Thyroid gland (tissue), 4 donors: ENCODE measurements around the gene LRIG1. TPM values are rescaled to one million over a fixed set of nuclear protein-coding genes. Genes with fewer than 3 reads are reported as not detected.

Experiments used
- DNase-seq, 2 donors: peaks; one replicate each; pipeline ENCODE4 v3.0.0-alpha.2; 2019
- H3K27ac ChIP-seq, 3 donors: fragments of 200-600 bp; sonication (generic); 1 replicate in 2 of 3; 2 replicates in 1 of 3; pipeline ENCODE4 v1.5.1; 2016 to 2019; ENCODE audit warnings: mild to moderate bottlenecking in 1 of 3, moderate library complexity in 1 of 3
- H3K27me3 ChIP-seq: fragments of 200-600 bp; sonication (generic); one replicate; pipeline ENCODE4 v1.5.1; 2019
- H3K36me3 ChIP-seq, 2 donors: fragments of 200-600 bp; sonication (generic); one replicate each; pipeline ENCODE4 v1.5.1; 2016 to 2019
- H3K4me1 ChIP-seq, 2 donors: fragments of 200-600 bp; sonication (generic); one replicate each; pipeline ENCODE4 v1.5.1; 2017 to 2019
- H3K4me3 ChIP-seq, 3 donors: fragments of 200-600 bp; sonication (generic); replicated peaks in 1 of 3; 1 replicate in 2 of 3; 2 replicates in 1 of 3; pipeline ENCODE4 v1.5.1; 2016; ENCODE audit warnings: mild to moderate bottlenecking in 1 of 3
- H3K9me3 ChIP-seq: fragments of 200-600 bp; sonication (generic); one replicate; pipeline ENCODE4 v1.5.1; 2017
- CTCF ChIP-seq, 6 experiments: fragments of 200-600 bp in 3 of 6; fragments of 450-650 bp in 3 of 6; sonication (generic) in 3 of 6; IDR thresholded peaks; one replicate each; pipeline ENCODE4 v1.5.1; 2016 to 2019; ENCODE audit warnings: antibody characterized with exemption in 6 of 6, mild to moderate bottlenecking in 2 of 6, inconsistent platforms in 1 of 6, moderate library complexity in 1 of 6
- POLR2A ChIP-seq, 2 donors: fragments of 450-650 bp; IDR thresholded peaks; one replicate each; pipeline ENCODE4 v1.6.1; 2017; ENCODE audit warnings: antibody characterized with exemption in 2 of 2, mild to moderate bottlenecking in 2 of 2, moderate library complexity in 1 of 2
- WGBS, 2 donors: methylation state at CpG; one replicate each; pipeline ENCODE4 v1.1.5; 2017; 5-methylcytosine and 5-hydroxymethylcytosine counted together
- intact Hi-C: fragments of 100-400 bp; cut with DNase I; formaldehyde crosslinking; loops from one replicate; pipeline ENCODE4 v1.15.1; 2023
- total RNA-seq, 4 donors: library from RNA; depleted of rRNA; stranded (reverse); fragments of >200 nt; gene quantifications; one replicate each; pipeline ENCODE4 v1.2.3, GENCODE V29; 2016

The LRIG1 gene
- total RNA-seq, 4 donors from 2014 or later = 45.8 to 69.7 (median 61.7) TPM

DNA sequence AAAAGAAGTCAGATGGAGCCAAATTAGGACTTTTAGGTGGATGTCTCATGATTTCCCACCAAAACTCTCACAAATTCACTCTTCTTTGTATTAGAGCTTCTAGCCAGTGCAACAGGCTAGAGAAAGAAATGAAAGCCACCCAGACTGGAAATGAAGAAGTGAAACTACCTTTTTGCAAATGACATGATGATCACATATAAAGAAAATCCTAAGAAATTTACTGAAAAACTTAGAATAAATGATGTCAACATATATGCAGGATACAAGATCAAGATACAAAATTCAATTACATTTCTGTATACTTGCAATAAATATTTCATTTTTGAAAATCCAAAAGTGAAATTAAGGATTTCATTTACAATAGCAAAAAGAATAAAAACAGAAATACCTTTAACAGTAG is 110.8 kb downstream of the LRIG1 start:
- Histone ChIP-seq H3K36me3 (peaks cover 6 to 7% of the 10 kb centered on the region in 2 donors), H3K9me3 (no peaks in the 10 kb centered on the region), H3K4me3 (no peak overlapping the region), H3K27me3 (no peaks in the 10 kb centered on the region), H3K4me1 (peaks cover 13 to 26% of the 10 kb centered on the region in 2 donors), H3K27ac (no peak overlapping the region)
- DNase-seq = no peak
- TF ChIP-seq CTCF (IDR thresholded peaks at IDR 0.05) = no peak
- TF ChIP-seq POLR2A (IDR thresholded peaks at IDR 0.05) = no peak
- intact Hi-C loops = no loop called here

GRCh38 chr3:66386925-66387650 is 113.7 kb downstream of the LRIG1 start:
- intact Hi-C loops = no loop called here
- peaks cover 10 to 11% of the 10 kb centered on the region in 2 donors for H3K4me1 ChIP-seq
- H3K4me3 ChIP-seq = no peak overlapping the region
- no peaks in the 10 kb centered on the region for H3K9me3 ChIP-seq
- H3K36me3 ChIP-seq = peaks cover 33 to 36% of the 10 kb centered on the region in 2 donors
- no peak for DNase-seq
- WGBS, 2 donors = 77 to 88% methylated on average over 6 to 7 of the region's 7 CpGs
- H3K27me3 ChIP-seq = no peaks in the 10 kb centered on the region
- TF ChIP-seq POLR2A (IDR thresholded peaks at IDR 0.05) (no peak), CTCF (IDR thresholded peaks at IDR 0.05) (no peak)
- H3K27ac ChIP-seq = no peak overlapping the region

- Histone ChIP-seq H3K36me3 (peaks cover 42 to 45% of the 10 kb centered on the region in 2 donors), H3K4me1 (peaks cover 10 to 11% of the 10 kb centered on the region in 2 donors), H3K9me3 (no peaks in the 10 kb centered on the region), H3K27me3 (no peaks in the 10 kb centered on the region), H3K4me3 (no peak overlapping the region), H3K27ac (no peak overlapping the region)
- TF ChIP-seq POLR2A (IDR thresholded peaks at IDR 0.05) = no peak
- intact Hi-C loops = no loop called here
- DNase-seq = peak in 1 of 2 donors; percentile 29
- WGBS, 2 donors = 87% methylated on average over 10 to 12 of the region's 12 CpGs
These were observed 114.6 kb downstream of the LRIG1 start for GRCh38 chr3:66386011-66386924.

DNA sequence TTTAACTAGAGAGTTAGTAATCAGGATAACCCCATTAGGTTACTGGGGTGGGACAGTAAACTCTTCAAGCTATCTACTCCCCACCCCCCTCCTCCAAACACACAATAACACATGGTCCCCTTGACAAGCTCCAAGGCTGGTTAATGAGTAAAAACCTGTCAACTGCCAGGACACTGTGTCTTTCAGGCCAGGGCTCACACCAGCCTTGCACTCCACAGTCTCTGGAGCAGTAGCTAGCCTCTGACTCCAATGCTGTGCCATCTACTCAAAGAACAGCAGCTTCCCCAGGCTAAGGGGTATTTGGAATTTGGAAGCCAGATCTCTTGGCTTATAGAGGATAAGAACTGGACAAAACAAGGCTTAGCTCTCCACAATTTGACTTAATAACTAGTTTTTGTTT is 115.8 kb downstream of the LRIG1 start:
- no peaks in the 10 kb centered on the region for H3K9me3 ChIP-seq
- H3K36me3 ChIP-seq = peaks cover 54 to 57% of the 10 kb centered on the region in 2 donors
- TF ChIP-seq CTCF (IDR thresholded peaks at IDR 0.05) (no peak), POLR2A (IDR thresholded peaks at IDR 0.05) (no peak)
- H3K27ac ChIP-seq = no peak overlapping the region
- H3K27me3 ChIP-seq = no peaks in the 10 kb centered on the region
- DNase-seq = no peak
- H3K4me1 ChIP-seq = peaks cover 10 to 11% of the 10 kb centered on the region in 2 donors
- intact Hi-C loops = no loop called here
- H3K4me3 ChIP-seq = no peak overlapping the region

DNA sequence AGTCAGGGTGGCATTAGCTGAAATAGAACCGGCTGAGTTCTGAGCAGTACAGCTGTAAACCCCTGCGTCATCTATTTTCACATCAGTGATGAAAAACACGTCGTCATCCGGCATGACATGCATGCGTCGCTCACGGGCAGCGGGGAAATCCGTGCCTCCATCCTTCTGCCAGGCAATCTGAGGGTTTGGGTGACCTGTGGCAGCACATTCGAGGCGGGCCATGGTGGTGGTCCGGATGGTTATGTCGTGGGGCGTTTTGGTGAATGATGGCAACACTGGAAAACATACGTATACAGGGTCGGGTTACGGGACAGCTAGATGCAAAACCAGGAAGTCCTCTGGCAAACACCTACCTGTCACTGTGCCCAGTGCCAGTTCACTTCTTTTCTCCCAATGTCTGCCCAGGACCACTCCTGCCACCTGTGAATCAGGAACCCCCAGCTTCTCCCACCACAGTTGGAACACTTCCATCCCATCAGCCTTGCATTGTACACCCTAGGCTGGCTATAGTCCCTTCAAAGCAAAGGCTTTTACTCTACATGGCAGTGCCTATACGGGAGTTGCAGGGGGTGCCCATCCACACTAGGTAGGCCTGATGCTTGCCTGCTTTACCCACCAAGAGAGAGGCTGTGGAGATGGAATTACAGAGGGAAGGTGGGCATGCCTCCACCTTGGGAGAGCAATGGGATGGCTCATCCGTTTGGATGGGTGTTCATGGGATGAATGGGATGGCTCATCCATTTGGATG is 116.7 kb downstream of the LRIG1 start:
- no peaks in the 10 kb centered on the region for H3K9me3 ChIP-seq
- no peak overlapping the region for H3K27ac ChIP-seq
- no peak overlapping the region for H3K4me3 ChIP-seq
- no peaks in the 10 kb centered on the region for H3K27me3 ChIP-seq
- WGBS, 2 donors = 95 to 96% methylated on average over 20 of the region's 20 CpGs
- no peak for DNase-seq
- H3K4me1 ChIP-seq = peaks cover 10 to 11% of the 10 kb centered on the region in 2 donors
- no peak for TF ChIP-seq POLR2A (IDR thresholded peaks at IDR 0.05)
- TF ChIP-seq CTCF (IDR thresholded peaks at IDR 0.05) = no peak
- intact Hi-C loops = no loop called here
- peaks cover 62 to 66% of the 10 kb centered on the region in 2 donors for H3K36me3 ChIP-seq
